GM10266 (cell line): ENCODE results near the gene CRIM1.

Experiments
- DNase-seq: peaks from one replicate; pipeline ENCODE4 v3.0.0; 2012; ENCODE audit errors: extremely low spot score
- CTCF ChIP-seq: IDR thresholded peaks from 2 replicates; pipeline ENCODE4 v1.5.1; 2012; ENCODE audit warnings: mild to moderate bottlenecking, low read depth; ENCODE audit not compliant: control insufficient read depth, insufficient read depth; ENCODE audit errors: missing control alignments

CRIM1 gene

GRCh38 chr2:36489281-36489680, 133.7 kb downstream of the CRIM1 start:
- no peak for DNase-seq
- no peak for TF ChIP-seq CTCF

- TF ChIP-seq CTCF: no peak
- no peak for DNase-seq
Measured at GRCh38 chr2:36490749-36491148, 135.2 kb downstream of the CRIM1 start.

- no peak for DNase-seq
- no peak for TF ChIP-seq CTCF
Measured at GRCh38 chr2:36492216-36492945, 136.8 kb downstream of the CRIM1 start.

GRCh38 chr2:36493306-36493705, 137.7 kb downstream of the CRIM1 start:
- DNase-seq: no peak
- no peak for TF ChIP-seq CTCF

- DNase-seq: no peak
- no peak for TF ChIP-seq CTCF
Measured at GRCh38 chr2:36497570-36498163, 142.1 kb downstream of the CRIM1 start.

GRCh38 chr2:36499128-36499820, 143.7 kb downstream of the CRIM1 start:
- no peak for DNase-seq
- no peak for TF ChIP-seq CTCF

GRCh38 chr2:36500072-36500471, 144.5 kb downstream of the CRIM1 start:
- no peak for TF ChIP-seq CTCF
- DNase-seq: no peak
